Neural cell (in vitro differentiated cells): ENCODE data around the gene XXYLT1. TPM values are rescaled to one million over a fixed set of nuclear protein-coding genes. Genes with fewer than 3 reads are reported as not detected.
A peak's percentile ranks its signal among the peaks of the same experiment; 100 is the strongest.
"Not testable (repeated sequence)": the region's sequence is repeated elsewhere in the genome, so short reads cannot be mapped to it uniquely, and the experiment has no call there.

Source experiments
- H2AFZ ChIP-seq: fragments of 200-600, 300-800 bp; sonication (generic), shearing (Covaris generic); 2 replicates; pipeline ENCODE4 v1.6.0; 2014; ENCODE audit warnings: low read depth, mild to moderate bottlenecking, antibody characterized with exemption, low read length, moderate library complexity
- H3F3A ChIP-seq: fragments of 200-600 bp; shearing (Covaris generic); 2 replicates; pipeline ENCODE4 v1.6.1; 2016; ENCODE audit warnings: mild to moderate bottlenecking, moderate library complexity, mixed read lengths, antibody characterized with exemption, low read length; ENCODE audit not compliant: insufficient read depth, poor library complexity, severe bottlenecking
- H3K27ac ChIP-seq: fragments of 200-600, 300-800 bp; sonication (generic), shearing (Covaris generic); 2 replicates; pipeline ENCODE4 v1.5.1; 2014; ENCODE audit warnings: mild to moderate bottlenecking, low read length, moderate library complexity
- H3K27me3 ChIP-seq: fragments of 300-800, 200-600 bp; sonication (generic), shearing (Covaris generic); 2 replicates; pipeline ENCODE4 v1.6.0; 2014; ENCODE audit warnings: mild to moderate bottlenecking, low read depth, low read length, moderate library complexity; ENCODE audit not compliant: insufficient read depth
- H3K36me3 ChIP-seq: fragments of 300-800, 200-600 bp; sonication (generic), shearing (Covaris generic); 2 replicates; pipeline ENCODE4 v1.5.1; 2014; ENCODE audit warnings: mild to moderate bottlenecking, antibody characterized with exemption, low read length, moderate library complexity; ENCODE audit not compliant: insufficient read depth
- H3K4me2 ChIP-seq: fragments of 300-800, 200-600 bp; sonication (generic), shearing (Covaris generic); 2 replicates; pipeline ENCODE4 v1.6.0; 2014; ENCODE audit warnings: mild to moderate bottlenecking, low read length
- H3K4me3 ChIP-seq: fragments of 300-800, 200-600 bp; sonication (generic), shearing (Covaris generic); 2 replicates; pipeline ENCODE4 v1.5.1; 2014; ENCODE audit warnings: mild to moderate bottlenecking, low read length, moderate library complexity
- H3K79me2 ChIP-seq: fragments of 200-600 bp; shearing (Covaris generic); replicated peaks from 2 replicates; pipeline ENCODE4 v1.6.0; 2014; ENCODE audit warnings: mild to moderate bottlenecking, low read length, moderate library complexity; ENCODE audit not compliant: insufficient read depth
- H3K9ac ChIP-seq: fragments of 300-800, 200-600 bp; sonication (generic), shearing (Covaris generic); 2 replicates; pipeline ENCODE4 v1.6.1; 2016; ENCODE audit warnings: mild to moderate bottlenecking, low read length, mixed read lengths
- H3K9me2 ChIP-seq: fragments of 200-600 bp; shearing (Covaris generic); 2 replicates; pipeline ENCODE4 v1.6.1; 2016; ENCODE audit warnings: mild to moderate bottlenecking, low read length, mixed read lengths; ENCODE audit not compliant: insufficient read depth
- H3K9me3 ChIP-seq: fragments of 200-600, 300-800 bp; sonication (generic), shearing (Covaris generic); 2 replicates; pipeline ENCODE4 v1.6.1; 2016; ENCODE audit warnings: mild to moderate bottlenecking, mixed run types, low read length, moderate library complexity, mixed read lengths
- H4K20me1 ChIP-seq: fragments of 200-600 bp; shearing (Covaris generic); 2 replicates; pipeline ENCODE4 v1.6.1; 2016; ENCODE audit warnings: mild to moderate bottlenecking, mixed run types; ENCODE audit not compliant: insufficient read depth
- CTCF ChIP-seq: fragments of 450-650 bp; IDR thresholded peaks from 2 replicates; pipeline ENCODE4 v1.5.1; 2014; ENCODE audit warnings: antibody characterized with exemption, mild to moderate bottlenecking, moderate library complexity; ENCODE audit not compliant: poor library complexity, severe bottlenecking
- EP300 ChIP-seq: fragments of 450-650 bp; conservative IDR thresholded peaks from 2 replicates; pipeline ENCODE4 v1.6.1; 2014; ENCODE audit warnings: antibody characterized with exemption, mild to moderate bottlenecking, moderate library complexity; ENCODE audit not compliant: poor library complexity, severe bottlenecking
- EZH2 ChIP-seq: fragments of 200-600, 300-800 bp; shearing (Covaris generic), sonication (generic); IDR thresholded peaks from 2 replicates; pipeline ENCODE4 v1.6.1; 2014; ENCODE audit warnings: antibody characterized with exemption, low read length, borderline replicate concordance, mild to moderate bottlenecking; ENCODE audit not compliant: insufficient read depth, poor library complexity, severe bottlenecking
- MXI1 ChIP-seq: fragments of 450-650 bp; conservative IDR thresholded peaks from 2 replicates; pipeline ENCODE4 v1.6.1; 2014; ENCODE audit warnings: antibody characterized with exemption, mild to moderate bottlenecking; ENCODE audit not compliant: poor library complexity, severe bottlenecking
- POLR2AphosphoS5 ChIP-seq: IDR thresholded peaks from 2 replicates; pipeline ENCODE4 v1.6.1; 2012
- RAD21 ChIP-seq: fragments of 450-650 bp; conservative IDR thresholded peaks from 2 replicates; pipeline ENCODE4 v1.6.1; 2014; ENCODE audit warnings: antibody characterized with exemption, mild to moderate bottlenecking, moderate library complexity
- REST ChIP-seq: IDR thresholded peaks from 2 replicates; pipeline ENCODE4 v1.6.1; 2012; ENCODE audit warnings: borderline replicate concordance
- SMC3 ChIP-seq: fragments of 450-650 bp; conservative IDR thresholded peaks from 2 replicates; pipeline ENCODE4 v1.6.1; 2014; ENCODE audit warnings: antibody characterized with exemption, mild to moderate bottlenecking, moderate library complexity; ENCODE audit not compliant: poor library complexity
- TAF1 ChIP-seq: IDR thresholded peaks from 2 replicates; pipeline ENCODE4 v1.6.1; 2012; ENCODE audit warnings: low read depth
- polyA plus RNA-seq: library from polyadenylated mRNA; depleted of rRNA; stranded (reverse); fragments of >200 nt; gene quantifications from 2 replicates; pipeline ENCODE4 v1.2.3, GENCODE V29; 2014

XXYLT1 gene
- polyA plus RNA-seq, 1 donor from 2014 or later: 25.4 TPM

GRCh38 chr3:195107593-195107992 lies 163.4 kb downstream of the XXYLT1 start:
- Histone ChIP-seq H3K9me3 (no peaks in the 10 kb centered on the region), H3K27ac (no peak overlapping the region), H3K79me2 (no peaks in the 10 kb centered on the region), H3K4me3 (no peak overlapping the region), H2AFZ (no peak overlapping the region), H3K4me2 (no peak overlapping the region), H3K36me3 (no peaks in the 10 kb centered on the region), H3K9me2 (no peaks in the 10 kb centered on the region), H3K27me3 (no peaks in the 10 kb centered on the region), H3F3A (no peaks in the 10 kb centered on the region), H3K9ac (no peak overlapping the region), H4K20me1 (no peaks in the 10 kb centered on the region)
- TF ChIP-seq MXI1: no peak
- no peak for TF ChIP-seq REST
- no peak for TF ChIP-seq POLR2AphosphoS5
- TF ChIP-seq TAF1: no peak
- no peak for TF ChIP-seq SMC3
- TF ChIP-seq EZH2: no peak
- TF ChIP-seq RAD21: no peak
- TF ChIP-seq EP300: no peak
- no peak for TF ChIP-seq CTCF

GRCh38 chr3:195107031-195107430 lies 163.9 kb downstream of the XXYLT1 start:
- H3K36me3 ChIP-seq, H3K4me3 ChIP-seq, H3K27me3 ChIP-seq, H3K27ac ChIP-seq, H3K9ac ChIP-seq, H3K4me2 ChIP-seq, H3K9me3 ChIP-seq, H2AFZ ChIP-seq, H3K9me2 ChIP-seq, H4K20me1 ChIP-seq, H3K79me2 ChIP-seq, H3F3A ChIP-seq: not testable (repeated sequence)

- TF ChIP-seq EP300: no peak
- TF ChIP-seq SMC3: peak; percentile 74
- TF ChIP-seq CTCF: peak; percentile 77
- TF ChIP-seq EZH2: no peak
- TF ChIP-seq REST: no peak
- TF ChIP-seq MXI1: no peak
- peak; percentile 72 for TF ChIP-seq RAD21
- no peak for TF ChIP-seq POLR2AphosphoS5
- no peak for TF ChIP-seq TAF1
- H3K9ac ChIP-seq: no peak overlapping the region
- no peak overlapping the region for H3K27ac ChIP-seq
- H3K27me3 ChIP-seq: no peaks in the 10 kb centered on the region
- no peaks in the 10 kb centered on the region for H3K36me3 ChIP-seq
- H3K4me3 ChIP-seq: no peak overlapping the region
- H3K4me2 ChIP-seq: no peak overlapping the region
- H3K9me2 ChIP-seq: no peaks in the 10 kb centered on the region
- H3F3A ChIP-seq: no peaks in the 10 kb centered on the region
- no peaks in the 10 kb centered on the region for H3K9me3 ChIP-seq
- H4K20me1 ChIP-seq: no peaks in the 10 kb centered on the region
- no peaks in the 10 kb centered on the region for H3K79me2 ChIP-seq
- no peak overlapping the region for H2AFZ ChIP-seq
Measured at GRCh38 chr3:195106418-195106906, 164.5 kb downstream of the XXYLT1 start.
